VCaP (cell line): ENCODE measurements around the gene TXN.

Experiments used
- H3K27ac ChIP-seq: fragments of 450-650 bp; 2 replicates; pipeline ENCODE4 v1.5.1; 2017
- CTCF ChIP-seq: fragments of 450-650 bp; conservative IDR thresholded peaks from 2 replicates; pipeline ENCODE4 v1.5.1; 2017; ENCODE audit warnings: mild to moderate bottlenecking, moderate library complexity

The TXN gene

DNA sequence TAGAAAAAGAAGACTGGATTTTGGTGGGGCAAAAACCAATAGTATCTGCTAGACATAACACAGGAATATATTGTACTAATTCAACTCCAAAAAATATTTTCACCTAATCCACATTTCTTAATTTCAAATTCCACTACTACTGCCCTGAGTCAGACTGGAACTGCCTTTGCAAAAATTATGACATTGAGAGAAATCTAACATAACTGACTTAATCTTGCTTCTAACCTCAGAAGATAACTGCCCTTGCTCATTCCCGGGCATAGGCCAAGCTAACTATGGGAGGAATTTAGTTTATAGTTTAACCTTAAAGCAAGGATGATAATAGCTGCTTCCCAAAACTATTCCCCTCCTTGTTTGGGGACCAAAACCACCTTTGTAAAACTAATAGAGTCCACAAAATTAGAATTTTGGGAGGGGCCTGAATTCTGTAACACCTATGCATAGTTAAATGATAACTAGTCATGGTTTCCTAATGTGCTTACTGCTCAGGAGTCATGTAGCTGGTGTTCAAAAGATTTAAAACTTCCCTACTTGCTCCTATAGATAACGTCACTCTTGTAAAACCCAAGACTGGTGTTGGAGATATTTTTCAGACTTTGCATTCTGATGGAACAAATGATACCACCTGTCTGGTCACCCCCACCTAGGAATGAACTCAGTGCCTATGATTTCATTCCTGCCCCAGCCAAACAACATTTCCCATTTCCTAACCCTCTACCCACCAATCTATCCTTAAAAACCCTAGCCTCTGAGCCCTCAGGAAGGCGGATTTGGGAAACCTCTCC lies 14.1 kb upstream of the TXN start:
- TF ChIP-seq CTCF: no peak
- no peak overlapping the region for H3K27ac ChIP-seq

DNA sequence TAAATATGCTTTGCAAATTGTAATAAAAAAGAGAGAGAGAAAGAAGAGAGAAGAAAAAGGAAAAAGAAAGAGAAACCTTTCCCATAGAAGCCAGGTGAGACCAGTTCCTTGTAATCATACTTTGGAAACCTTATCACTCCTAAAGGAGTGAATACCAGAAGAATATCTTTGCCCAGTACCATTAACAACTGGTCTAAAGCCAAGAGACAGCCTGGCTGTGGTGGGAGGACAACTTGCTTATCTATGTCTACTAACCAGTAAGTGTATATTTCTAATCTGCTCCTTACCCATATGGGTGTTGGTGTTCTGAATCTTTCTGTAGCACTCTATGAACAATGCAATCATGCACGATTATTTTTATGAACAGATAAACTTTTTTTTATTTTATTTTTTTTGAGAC lies 10.5 kb upstream of the TXN start:
- no peak for TF ChIP-seq CTCF
- no peak overlapping the region for H3K27ac ChIP-seq

- no peak for TF ChIP-seq CTCF
- no peak overlapping the region for H3K27ac ChIP-seq
Observed at GRCh38 chr9:110261632-110262031, 5.3 kb upstream of the TXN start.

GRCh38 chr9:110260911-110261310 lies 4.6 kb upstream of the TXN start:
- no peak for TF ChIP-seq CTCF
- no peak overlapping the region for H3K27ac ChIP-seq

DNA sequence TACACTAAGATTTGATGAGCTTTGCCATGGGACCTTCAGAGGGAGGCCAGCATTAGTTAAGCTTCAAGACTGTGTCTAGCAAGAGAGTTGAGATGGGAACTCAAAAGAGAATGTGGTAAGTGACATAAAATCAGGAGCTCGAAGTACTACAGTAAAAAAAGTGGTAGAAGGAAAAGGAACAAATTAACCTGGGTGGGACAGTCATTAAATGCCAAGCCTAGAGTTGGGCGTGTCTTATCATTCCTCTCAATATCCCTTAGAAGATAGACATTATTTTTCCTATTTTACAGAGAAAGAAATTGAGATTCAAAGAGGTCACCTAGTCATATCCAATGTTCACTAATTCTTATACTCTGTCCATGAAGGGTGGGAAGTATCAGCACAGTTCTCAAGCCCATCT lies 3.3 kb upstream of the TXN start:
- H3K27ac ChIP-seq: no peak overlapping the region
- TF ChIP-seq CTCF: no peak

GRCh38 chr9:110258690-110259091 lies 2.4 kb upstream of the TXN start:
- TF ChIP-seq CTCF: no peak
- H3K27ac ChIP-seq: no peak overlapping the region

DNA sequence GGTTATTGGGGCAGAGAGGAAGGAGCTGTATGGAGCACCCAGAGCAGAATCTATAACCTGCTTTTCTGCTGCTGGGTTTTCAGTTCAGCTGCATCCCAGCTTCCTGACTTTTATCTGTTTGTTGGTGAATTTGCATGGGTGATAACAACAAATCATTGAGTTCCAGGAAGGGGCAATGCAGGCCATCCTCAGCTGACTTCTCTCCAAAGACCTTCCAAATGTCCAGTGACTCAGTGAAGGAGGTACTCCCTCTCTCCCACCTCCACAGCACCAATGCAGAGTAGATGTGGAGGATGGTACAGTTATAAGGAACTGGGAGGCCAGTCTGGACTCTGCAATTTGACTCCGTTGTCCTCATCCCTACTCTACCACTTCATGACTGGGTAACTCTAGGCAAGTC lies 1.6 kb upstream of the TXN start:
- no peak for TF ChIP-seq CTCF
- no peak overlapping the region for H3K27ac ChIP-seq
